Activated naive CD8-positive, alpha-beta T cell treated with anti-CD3 and anti-CD28 coated beads, Interleukin-2, amount 10 ng/mL, durations not matched to agents 7 days and 5 days (primary cell): ENCODE results near the gene CAD. TPM values are rescaled to one million over a fixed set of nuclear protein-coding genes. Genes with fewer than 3 reads are reported as not detected.
"Not testable (repeated sequence)": the region's sequence is repeated elsewhere in the genome, so short reads cannot be mapped to it uniquely, and the experiment has no call there.

Experiments
- ATAC-seq: fragments of 150-1000 bp; cut with Tn5 transposase; one replicate; pipeline ENCODE4 v1.10.0; 2021; ENCODE audit warnings: low read depth, moderate library complexity
- POLR2A ChIA-PET: fragments of 350-600 bp; sonication (Branson Sonifier 250); formaldehyde crosslinking; loops from one replicate; lab custom pipeline; 2021; ENCODE audit warnings: antibody characterized with exemption; lab: Charles Lee
- DNase-seq: peaks from one replicate; pipeline ENCODE4 v3.0.0; 2021
- H3K27ac Mint-ChIP-seq: one replicate; pipeline ENCODE4 v1.8.0; 2022; ENCODE audit warnings: mild to moderate bottlenecking, mixed read lengths
- H3K27me3 Mint-ChIP-seq: one replicate; pipeline ENCODE4 v1.8.0; 2022; ENCODE audit warnings: mild to moderate bottlenecking, moderate library complexity, mixed read lengths
- H3K36me3 Mint-ChIP-seq: one replicate; pipeline ENCODE4 v1.8.0; 2021; ENCODE audit warnings: mild to moderate bottlenecking, mixed read lengths
- H3K4me1 Mint-ChIP-seq: one replicate; pipeline ENCODE4 v1.8.0; 2021; ENCODE audit warnings: mixed read lengths
- H3K4me3 Mint-ChIP-seq: one replicate; pipeline ENCODE4 v1.8.0; 2022; ENCODE audit warnings: mild to moderate bottlenecking, moderate library complexity, mixed read lengths
- H3K9me3 Mint-ChIP-seq: one replicate; pipeline ENCODE4 v1.8.0; 2021; ENCODE audit warnings: mixed read lengths
- total RNA-seq, 2 experiments: library from RNA; stranded (reverse); gene quantifications; one replicate each; pipeline ENCODE4 v1.2.3, GENCODE V29; 2021

Gene CAD
- total RNA-seq, 2 experiments from 2014 or later, result 60.1 to 60.4 TPM

GRCh38 chr2:27186613-27187345 lies 30.4 kb upstream of the CAD start:
- Mint-ChIP-seq H3K9me3 (no peaks in the 10 kb centered on the region), H3K4me1 (no peaks in the 10 kb centered on the region)

GRCh38 chr2:27189989-27190388 lies 27.2 kb upstream of the CAD start:
- Mint-ChIP-seq H3K27ac (no peak overlapping the region), H3K4me1 (no peaks in the 10 kb centered on the region), H3K4me3 (no peak overlapping the region), H3K9me3 (no peaks in the 10 kb centered on the region), H3K27me3 (peaks cover 22% of the 10 kb centered on the region), H3K36me3 (no peaks in the 10 kb centered on the region)
- ATAC-seq (no peak), DNase-seq (no peak)
- POLR2A ChIA-PET, result interaction anchor here (0.7 kb wide), 1 partner anchor 171 kb away, joined by 3 read pairs; no protein-coding TSS in a partner anchor

More at GRCh38 chr2:27186613-27187345, 30.4 kb upstream of the CAD start:
- no peak overlapping the region for H3K4me3 Mint-ChIP-seq
- H3K27me3 Mint-ChIP-seq, result peaks cover 36% of the 10 kb centered on the region
- POLR2A ChIA-PET, result interaction anchor here (0.7 kb wide), 1 partner anchor 738 kb away, joined by 5 read pairs; no protein-coding TSS in a partner anchor
- ATAC-seq, result no peak
- H3K36me3 Mint-ChIP-seq, result no peaks in the 10 kb centered on the region
- DNase-seq, result no peak
- no peak overlapping the region for H3K27ac Mint-ChIP-seq

- POLR2A ChIA-PET, result no interaction called here
- H3K4me1 Mint-ChIP-seq, result no peaks in the 10 kb centered on the region
- DNase-seq (no peak), ATAC-seq (peak; percentile 95)
- H3K9me3 Mint-ChIP-seq, result no peaks in the 10 kb centered on the region
- H3K27me3 Mint-ChIP-seq, result peaks cover 16% of the 10 kb centered on the region
- no peaks in the 10 kb centered on the region for H3K36me3 Mint-ChIP-seq
- H3K27ac Mint-ChIP-seq, result no peak overlapping the region
- no peak overlapping the region for H3K4me3 Mint-ChIP-seq
These were observed 25.9 kb upstream of the CAD start for GRCh38 chr2:27191070-27191829.

GRCh38 chr2:27194538-27195354 lies 22.4 kb upstream of the CAD start:
- H3K36me3 Mint-ChIP-seq, result no peaks in the 10 kb centered on the region
- ATAC-seq (no peak), DNase-seq (no peak)
- no peak overlapping the region for H3K4me3 Mint-ChIP-seq
- no peak overlapping the region for H3K27ac Mint-ChIP-seq
- no peaks in the 10 kb centered on the region for H3K4me1 Mint-ChIP-seq
- no peaks in the 10 kb centered on the region for H3K9me3 Mint-ChIP-seq
- POLR2A ChIA-PET, result no interaction called here
- peaks cover 8% of the 10 kb centered on the region for H3K27me3 Mint-ChIP-seq

GRCh38 chr2:27195799-27196198 lies 21.4 kb upstream of the CAD start:
- H3K27me3 Mint-ChIP-seq, H3K4me1 Mint-ChIP-seq, H3K27ac Mint-ChIP-seq, POLR2A ChIA-PET, H3K4me3 Mint-ChIP-seq, H3K36me3 Mint-ChIP-seq, H3K9me3 Mint-ChIP-seq, ATAC-seq, DNase-seq: not testable (repeated sequence)

- H3K27ac Mint-ChIP-seq, H3K9me3 Mint-ChIP-seq, H3K27me3 Mint-ChIP-seq, ATAC-seq, H3K4me3 Mint-ChIP-seq, DNase-seq, H3K4me1 Mint-ChIP-seq, POLR2A ChIA-PET, H3K36me3 Mint-ChIP-seq: not testable (repeated sequence)
These were observed 19.1 kb upstream of the CAD start for GRCh38 chr2:27198068-27198467.

- Mint-ChIP-seq H3K9me3 (no peaks in the 10 kb centered on the region), H3K27ac (no peak overlapping the region), H3K4me1 (no peaks in the 10 kb centered on the region), H3K4me3 (no peak overlapping the region), H3K27me3 (no peaks in the 10 kb centered on the region), H3K36me3 (no peaks in the 10 kb centered on the region)
- DNase-seq, result no peak
- no peak for ATAC-seq
- POLR2A ChIA-PET, result no interaction called here
These were observed 18.5 kb upstream of the CAD start for GRCh38 chr2:27198627-27199026.

- no peak for ATAC-seq
- H3K27me3 Mint-ChIP-seq, result no peaks in the 10 kb centered on the region
- H3K4me1 Mint-ChIP-seq, result no peaks in the 10 kb centered on the region
- no peaks in the 10 kb centered on the region for H3K36me3 Mint-ChIP-seq
- no peak overlapping the region for H3K4me3 Mint-ChIP-seq
- no peak for DNase-seq
- no peaks in the 10 kb centered on the region for H3K9me3 Mint-ChIP-seq
- H3K27ac Mint-ChIP-seq, result no peak overlapping the region
- POLR2A ChIA-PET, result no interaction called here
These were observed 17.9 kb upstream of the CAD start for GRCh38 chr2:27199241-27199640.

GRCh38 chr2:27201675-27202074 lies 15.5 kb upstream of the CAD start:
- peaks cover 6% of the 10 kb centered on the region for H3K36me3 Mint-ChIP-seq
- ATAC-seq (no peak), DNase-seq (no peak)
- peaks cover 13% of the 10 kb centered on the region for H3K4me1 Mint-ChIP-seq
- H3K9me3 Mint-ChIP-seq, result no peaks in the 10 kb centered on the region
- POLR2A ChIA-PET, result no interaction called here
- no peak overlapping the region for H3K4me3 Mint-ChIP-seq
- H3K27me3 Mint-ChIP-seq, result no peaks in the 10 kb centered on the region
- peak overlapping the region; percentile 13 for H3K27ac Mint-ChIP-seq

GRCh38 chr2:27202854-27203253 lies 14.3 kb upstream of the CAD start:
- no peak for ATAC-seq
- Mint-ChIP-seq H3K4me3 (no peak overlapping the region), H3K27ac (no peak overlapping the region), H3K4me1 (peaks cover 13% of the 10 kb centered on the region), H3K9me3 (no peaks in the 10 kb centered on the region), H3K36me3 (peaks cover 8% of the 10 kb centered on the region), H3K27me3 (no peaks in the 10 kb centered on the region)
- POLR2A ChIA-PET, result interaction anchor here (0.6 kb wide), 1 partner anchor 1073 kb away, joined by 3 read pairs; no protein-coding TSS in a partner anchor
- no peak for DNase-seq

- H3K4me3 Mint-ChIP-seq, result no peak overlapping the region
- H3K27ac Mint-ChIP-seq, result no peak overlapping the region
- H3K36me3 Mint-ChIP-seq, result peaks cover 8% of the 10 kb centered on the region
- peaks cover 13% of the 10 kb centered on the region for H3K4me1 Mint-ChIP-seq
- no peaks in the 10 kb centered on the region for H3K9me3 Mint-ChIP-seq
- DNase-seq (no peak), ATAC-seq (no peak)
- H3K27me3 Mint-ChIP-seq, result no peaks in the 10 kb centered on the region
- POLR2A ChIA-PET, result no interaction called here
These were observed 13.4 kb upstream of the CAD start for GRCh38 chr2:27203741-27204140.

- H3K36me3 Mint-ChIP-seq, result peaks cover 8% of the 10 kb centered on the region
- ATAC-seq (no peak), DNase-seq (no peak)
- H3K27ac Mint-ChIP-seq, result peak overlapping the region; percentile 51
- no peaks in the 10 kb centered on the region for H3K9me3 Mint-ChIP-seq
- peaks cover 15% of the 10 kb centered on the region for H3K4me1 Mint-ChIP-seq
- H3K27me3 Mint-ChIP-seq, result no peaks in the 10 kb centered on the region
- POLR2A ChIA-PET, result interaction anchor here (1.0 kb wide), 1 partner anchor 133 kb away, joined by 3 read pairs; the partner anchor contains the start of gene OST4
- H3K4me3 Mint-ChIP-seq, result no peak overlapping the region
These were observed 12.6 kb upstream of the CAD start for GRCh38 chr2:27204566-27204965.

GRCh38 chr2:27205206-27205605 lies 12.0 kb upstream of the CAD start:
- H3K27me3 Mint-ChIP-seq, result no peaks in the 10 kb centered on the region

More at GRCh38 chr2:27205206-27205605, 12.0 kb upstream of the CAD start:
- no peak overlapping the region for H3K4me3 Mint-ChIP-seq
- POLR2A ChIA-PET, result interaction anchor here (1.0 kb wide), 1 partner anchor 133 kb away, joined by 3 read pairs; the partner anchor contains the start of gene OST4
- ATAC-seq (no peak), DNase-seq (no peak)
- H3K27ac Mint-ChIP-seq, result peak overlapping the region; percentile 11
- peaks cover 8% of the 10 kb centered on the region for H3K36me3 Mint-ChIP-seq
- H3K9me3 Mint-ChIP-seq, result no peaks in the 10 kb centered on the region
- peaks cover 21% of the 10 kb centered on the region for H3K4me1 Mint-ChIP-seq
